Fibroblast of lung (primary cell): ENCODE results near the gene GTPBP1.

Experiments
- CTCF ChIP-seq, 2 donors: IDR thresholded peaks in 1 of 2; conservative IDR thresholded peaks in 1 of 2; 1 replicate in 1 of 2; 2 replicates in 1 of 2; pipeline ENCODE4 v1.5.1; 2011 to 2012; ENCODE audit warnings: low read length in 2 of 2, control low read depth in 1 of 2, inconsistent platforms in 1 of 2, low read depth in 1 of 2, mild to moderate bottlenecking in 1 of 2
- EZH2 ChIP-seq: IDR thresholded peaks from 2 replicates; pipeline ENCODE4 v1.5.1; 2012; ENCODE audit warnings: low read length, control low read depth, mild to moderate bottlenecking; ENCODE audit errors: missing control alignments

DNA sequence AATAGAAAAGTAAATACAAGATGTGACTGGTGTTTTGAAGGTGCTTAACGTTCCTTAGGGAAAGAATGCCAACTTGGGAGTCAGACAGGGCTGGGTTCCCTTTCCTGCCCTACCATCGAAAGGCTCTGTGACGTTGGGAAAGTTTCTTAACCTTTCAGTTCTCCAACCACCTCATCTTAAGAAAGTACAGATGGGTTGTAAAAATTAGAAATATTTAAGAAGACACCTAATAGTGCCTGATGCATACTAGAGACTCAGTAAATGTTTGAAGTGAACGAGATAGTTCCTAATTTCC lies 1.1 kb downstream of the GTPBP1 start:
- TF ChIP-seq CTCF (conservative IDR thresholded peaks at IDR 0.05 in 1 of 2, IDR thresholded peaks at IDR 0.05 in 1 of 2; ENCODE audit: low read depth in 1 of 2, low read length in 2 of 2) (no peak), EZH2 (no peak)
